ENCODE results near the gene RASSF5.

- TF ChIP-seq EZH2 (IDR thresholded peaks at IDR 0.05; ENCODE audit: low read depth) = no peak
- no peak for TF ChIP-seq CTCF (conservative IDR thresholded peaks at IDR 0.05)
Measured at GRCh38 chr1:206568779-206569352, 61.5 kb downstream of the RASSF5 start.

Data from PC-9 (cell line).